NB4 (cell line): ENCODE measurements around the gene PCNT.
A peak's percentile ranks its signal among the peaks of the same experiment; 100 is the strongest.

Experiments used
- DNase-seq: peaks from one replicate; pipeline ENCODE4 v3.0.0; 2010; ENCODE audit warnings: low read depth
- H3K4me3 ChIP-seq: one replicate; pipeline ENCODE4 v1.5.1; 2011; ENCODE audit warnings: mild to moderate bottlenecking, low read depth, low read length, moderate library complexity
- MYC ChIP-seq: IDR thresholded peaks from 2 replicates; pipeline ENCODE4 v1.6.1; 2011; ENCODE audit warnings: low read depth, low read length
- POLR2A ChIP-seq: IDR thresholded peaks from 2 replicates; pipeline ENCODE4 v1.6.1; 2011; ENCODE audit warnings: mild to moderate bottlenecking; ENCODE audit not compliant: insufficient read length; ENCODE audit errors: extremely low read depth
- TF ChIP-seq, protein P1 (sequence below): IDR thresholded peaks from one replicate; pipeline ENCODE4 v1.5.1; 2012; ENCODE audit warnings: low read depth, low read length
- TF ChIP-seq, protein P2 (sequence below): IDR thresholded peaks from 2 replicates; pipeline ENCODE4 v1.6.1; 2011; ENCODE audit warnings: low read depth, low read length

The PCNT gene

DNA sequence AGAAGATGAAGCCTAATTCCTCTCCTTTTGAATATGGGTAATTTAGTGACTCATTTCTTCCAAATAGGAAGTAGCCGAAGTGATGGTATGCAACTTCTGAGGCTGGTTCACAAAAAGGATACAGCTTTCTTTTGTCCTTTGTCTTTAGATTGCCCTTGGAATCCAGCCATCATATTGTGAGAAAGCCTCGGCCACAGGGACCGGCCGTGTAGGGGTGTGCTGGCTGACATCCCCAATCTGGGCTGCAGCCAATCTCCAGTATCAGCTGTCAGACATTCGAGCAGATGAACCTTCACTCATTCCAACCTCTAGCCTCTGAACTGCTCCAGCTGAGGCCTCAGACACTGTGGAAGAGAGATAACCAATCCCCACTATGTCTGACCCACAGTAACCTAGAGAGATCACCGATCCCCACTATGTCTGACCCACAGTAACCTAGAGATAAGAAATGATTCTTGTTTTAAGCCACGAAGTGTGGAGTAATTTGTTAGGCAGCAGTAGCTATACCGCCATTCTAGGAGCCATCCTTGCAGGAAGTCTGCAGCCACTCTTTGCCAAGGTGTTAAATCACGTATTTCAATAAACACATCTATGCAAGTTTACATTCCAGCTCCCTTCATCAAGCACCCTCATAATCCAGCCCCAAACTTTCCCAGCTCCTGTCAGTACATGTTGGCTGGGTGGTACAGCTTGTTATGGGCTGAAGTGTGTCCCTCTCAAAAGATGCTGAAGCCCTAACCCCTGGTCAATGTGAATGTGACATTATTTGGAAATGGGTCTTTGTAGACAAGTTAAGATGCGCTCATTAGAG is 131.8 kb downstream of the PCNT start:
- TF ChIP-seq, protein P1, sequence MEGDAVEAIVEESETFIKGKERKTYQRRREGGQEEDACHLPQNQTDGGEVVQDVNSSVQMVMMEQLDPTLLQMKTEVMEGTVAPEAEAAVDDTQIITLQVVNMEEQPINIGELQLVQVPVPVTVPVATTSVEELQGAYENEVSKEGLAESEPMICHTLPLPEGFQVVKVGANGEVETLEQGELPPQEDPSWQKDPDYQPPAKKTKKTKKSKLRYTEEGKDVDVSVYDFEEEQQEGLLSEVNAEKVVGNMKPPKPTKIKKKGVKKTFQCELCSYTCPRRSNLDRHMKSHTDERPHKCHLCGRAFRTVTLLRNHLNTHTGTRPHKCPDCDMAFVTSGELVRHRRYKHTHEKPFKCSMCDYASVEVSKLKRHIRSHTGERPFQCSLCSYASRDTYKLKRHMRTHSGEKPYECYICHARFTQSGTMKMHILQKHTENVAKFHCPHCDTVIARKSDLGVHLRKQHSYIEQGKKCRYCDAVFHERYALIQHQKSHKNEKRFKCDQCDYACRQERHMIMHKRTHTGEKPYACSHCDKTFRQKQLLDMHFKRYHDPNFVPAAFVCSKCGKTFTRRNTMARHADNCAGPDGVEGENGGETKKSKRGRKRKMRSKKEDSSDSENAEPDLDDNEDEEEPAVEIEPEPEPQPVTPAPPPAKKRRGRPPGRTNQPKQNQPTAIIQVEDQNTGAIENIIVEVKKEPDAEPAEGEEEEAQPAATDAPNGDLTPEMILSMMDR = no peak
- TF ChIP-seq MYC (no peak), POLR2A (no peak)
- TF ChIP-seq, protein P2, sequence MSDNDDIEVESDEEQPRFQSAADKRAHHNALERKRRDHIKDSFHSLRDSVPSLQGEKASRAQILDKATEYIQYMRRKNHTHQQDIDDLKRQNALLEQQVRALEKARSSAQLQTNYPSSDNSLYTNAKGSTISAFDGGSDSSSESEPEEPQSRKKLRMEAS = no peak
- no peak for DNase-seq
- no peak overlapping the region for H3K4me3 ChIP-seq

DNA sequence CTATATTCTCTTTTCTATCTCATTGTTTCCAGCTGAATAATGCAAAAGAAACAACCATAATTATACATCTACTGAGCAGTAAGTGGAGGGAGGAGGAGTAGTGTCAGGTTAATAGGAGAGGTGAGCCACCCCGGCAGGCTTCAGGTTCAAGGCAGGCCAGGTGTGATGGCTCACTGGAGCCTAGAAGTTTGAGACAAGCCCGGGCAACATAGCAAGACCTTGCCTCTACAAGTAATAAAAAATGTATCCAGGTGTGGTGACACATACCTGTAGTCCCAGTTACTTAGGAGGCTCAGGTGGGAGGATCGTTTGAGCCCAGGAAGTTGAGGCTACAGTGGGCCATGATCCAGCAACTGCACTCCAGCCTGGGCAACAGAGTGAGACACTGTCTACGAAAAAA is 132.8 kb downstream of the PCNT start:
- DNase-seq = no peak
- TF ChIP-seq MYC (no peak), POLR2A (no peak)
- TF ChIP-seq, protein P1 = no peak
- TF ChIP-seq, protein P2 = no peak
- H3K4me3 ChIP-seq = peak overlapping the region; percentile 66

DNA sequence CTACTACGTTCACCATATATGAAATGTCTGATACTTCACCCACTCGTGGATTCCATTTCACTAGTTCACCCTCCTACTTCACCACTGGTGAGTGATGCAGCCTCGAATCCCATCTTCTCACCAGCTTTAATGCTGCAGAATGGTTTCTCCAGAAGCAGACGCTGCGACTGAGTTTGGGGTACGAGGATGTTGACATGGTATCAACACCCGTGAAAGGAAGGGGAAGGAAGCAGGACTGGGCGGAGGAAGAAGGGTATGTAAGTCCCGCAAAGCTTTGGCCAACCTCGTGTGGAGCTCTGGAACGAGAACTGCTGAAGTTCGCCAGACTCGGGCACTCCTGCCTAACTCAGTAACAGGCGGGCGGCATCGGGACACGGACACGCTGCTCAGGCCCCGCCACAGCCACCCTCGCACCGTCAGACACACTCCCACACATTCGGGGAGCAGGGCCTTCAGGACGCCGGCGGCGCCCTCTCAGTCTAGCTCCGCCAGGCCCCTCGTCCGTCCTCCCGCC is 133.9 kb downstream of the PCNT start:
- DNase-seq = peak; percentile 79
- H3K4me3 ChIP-seq = peak overlapping the region; percentile 66
- TF ChIP-seq, protein P1 = no peak
- TF ChIP-seq, protein P2 = peak; percentile 60; the same call in 1 of the 2 replicates
- TF ChIP-seq POLR2A (no peak), MYC (peak; percentile 72)

DNA sequence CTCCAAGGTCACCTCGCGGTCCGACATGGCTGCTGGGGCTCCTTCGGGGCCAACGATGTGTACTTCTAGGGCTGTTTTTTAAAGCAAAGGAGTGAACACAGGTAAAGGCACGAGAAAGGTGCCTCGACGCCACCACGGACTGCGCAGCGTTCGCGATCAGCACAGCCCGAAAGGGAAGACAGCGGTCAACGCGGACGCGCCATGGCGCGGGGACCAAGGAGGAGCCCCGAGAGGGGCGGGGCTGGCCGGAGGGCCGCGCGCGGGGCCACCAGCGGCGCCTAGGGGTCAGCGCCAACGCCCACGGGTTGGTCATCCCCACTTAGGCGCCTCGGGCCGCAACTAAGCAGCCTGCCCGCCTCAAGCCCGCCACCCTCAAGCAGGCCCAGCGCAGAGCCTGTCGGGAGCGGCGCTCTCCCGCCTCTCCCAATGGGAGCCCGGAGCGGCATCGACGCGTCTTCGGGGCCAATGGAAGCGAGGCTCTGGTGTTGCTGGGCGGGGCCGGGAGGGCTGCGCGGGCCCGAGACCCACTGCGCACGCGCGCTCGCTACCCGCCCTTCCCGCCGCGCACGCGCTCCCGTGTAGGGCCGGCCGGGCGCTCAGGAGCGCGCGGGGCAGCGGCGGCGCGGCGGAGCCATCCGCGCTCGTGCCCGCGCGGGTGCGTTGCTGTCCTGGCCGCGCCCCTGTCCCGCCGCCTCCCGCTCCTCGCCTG is 134.5 kb downstream of the PCNT start, which contains the start of gene DIP2A:
DIP2A (plus strand) TSS at position 577 of the 709 bp plus-strand sequence. CDS start 241 bp downstream, outside the sequence.
- peak; percentile 99 for DNase-seq
- TF ChIP-seq, protein P2 = peak; percentile 71; the same call in 1 of the 2 replicates
- TF ChIP-seq MYC = peak; percentile 39
- peak; percentile 89 for TF ChIP-seq POLR2A
- TF ChIP-seq, protein P1 = no peak
- peak within 1 kb of the TSS; percentile 67 for H3K4me3 ChIP-seq

DNA sequence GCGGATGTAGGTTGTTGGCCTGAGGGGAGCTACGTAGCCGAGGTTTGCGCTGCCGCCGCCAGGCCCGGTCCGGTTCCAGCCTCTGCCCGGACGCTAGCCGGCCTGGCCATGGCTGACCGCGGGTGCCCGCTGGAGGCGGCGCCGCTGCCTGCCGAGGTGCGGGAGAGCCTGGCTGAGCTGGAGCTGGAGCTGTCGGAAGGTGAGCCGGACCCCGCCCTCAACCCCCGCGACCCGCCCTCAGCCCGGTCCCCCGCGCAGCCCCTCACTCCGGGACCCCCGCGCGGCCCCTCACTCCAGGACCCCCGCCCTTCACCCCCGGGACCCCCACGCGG is 135.0 kb downstream of the PCNT start:
- no peak for DNase-seq
- peak overlapping the region; percentile 63 for H3K4me3 ChIP-seq
- TF ChIP-seq, protein P1 = no peak
- TF ChIP-seq POLR2A (no peak), MYC (no peak; the same call in 1 of the 2 replicates)
- TF ChIP-seq, protein P2 = no peak
